HepG2 (cell line): ENCODE measurements around the gene SLC17A9. TPM values are rescaled to one million over a fixed set of nuclear protein-coding genes. Genes with fewer than 3 reads are reported as not detected.

Experiments used
- ATAC-seq: fragments of 200-7000 bp; cut with Tn5 transposase; 3 replicates; pipeline ENCODE4 v1.9.1; 2020; ENCODE audit warnings: mild to moderate bottlenecking, moderate library complexity
- BruUV-seq: library from RNA; stranded (reverse); fragments of 400-500 nt; replicated peaks from 2 replicates; lab custom pipeline; 2021; lab: Mats Ljungman, UMichigan
- CTCF ChIA-PET: fragments of 300-600 bp; formaldehyde crosslinking; extraction: SDS; loops from one replicate; lab custom pipeline; 2021; ENCODE audit warnings: low total read pairs, inconsistent platforms, low intra/inter-chr PET ratio; lab: Yijun Ruan, JAX
- POLR2A ChIA-PET: fragments of 350-600 bp; sonication (Branson Sonifier 250); formaldehyde crosslinking; loops from one replicate; lab custom pipeline; 2020; ENCODE audit warnings: antibody characterized with exemption, inconsistent platforms; lab: Yijun Ruan, JAX
- DNase-seq: peaks from one replicate; pipeline ENCODE4 v3.0.0-alpha.2; 2015; ENCODE audit warnings: low spot score
- FAIRE-seq: peaks from 3 replicates; lab custom pipeline; 2011; peaks lifted over from hg19 to GRCh38; lab: Jason Lieb, UNC
- H2AFZ ChIP-seq: one replicate; pipeline ENCODE4 v1.6.1; 2011; ENCODE audit warnings: low read length, inconsistent platforms
- H3K27ac ChIP-seq: fragments of 300-600 bp; 3 replicates; pipeline ENCODE4 v1.8.0; 2011; ENCODE audit warnings: mixed run types, mild to moderate bottlenecking, mixed read lengths, low read length, inconsistent platforms; ENCODE audit not compliant: insufficient read depth; ENCODE audit errors: extremely low read length
- H3K27me3 ChIP-seq, 2 experiments: fragments of 200-600 bp in 1 of 2; 2 replicates in 1 of 2; 3 replicates in 1 of 2; pipeline versions ENCODE4 v1.6.0 to v1.8.0; 2011; ENCODE audit warnings: low read length in 2 of 2, mild to moderate bottlenecking in 2 of 2, moderate library complexity in 2 of 2, inconsistent platforms in 1 of 2; ENCODE audit not compliant: insufficient read depth in 2 of 2, control insufficient read depth in 1 of 2
- H3K36me3 ChIP-seq, 2 experiments: fragments of 200-600 bp in 1 of 2; replicated peaks in 1 of 2; 2 replicates in 1 of 2; 3 replicates in 1 of 2; pipeline versions ENCODE4 v1.5.1 to v1.8.0; 2011; ENCODE audit warnings: low read length in 2 of 2, inconsistent platforms in 1 of 2; ENCODE audit not compliant: insufficient read depth in 2 of 2, control insufficient read depth in 1 of 2
- H3K4me1 ChIP-seq: 2 replicates; pipeline ENCODE4 v1.5.1; 2012; ENCODE audit warnings: low read length, inconsistent platforms; ENCODE audit not compliant: insufficient read depth
- H3K4me2 ChIP-seq: 2 replicates; pipeline ENCODE4 v1.6.0; 2011; ENCODE audit warnings: low read depth, low read length, inconsistent platforms
- H3K4me3 ChIP-seq, 3 experiments: fragments of 200-600 bp in 1 of 3; sonication (generic), shearing (Covaris generic) in 1 of 3; replicated peaks in 1 of 3; 2 replicates each; pipeline ENCODE4 v1.5.1; 2011 to 2016; ENCODE audit warnings: low read length in 3 of 3, inconsistent platforms in 2 of 3, low read depth in 2 of 3, mild to moderate bottlenecking in 2 of 3, control low read depth in 1 of 3, mixed read lengths in 1 of 3; ENCODE audit not compliant: insufficient read depth in 1 of 3
- H3K79me2 ChIP-seq: one replicate; pipeline ENCODE4 v1.6.1; 2011; ENCODE audit warnings: low read length, inconsistent platforms; ENCODE audit not compliant: insufficient read depth
- H3K9ac ChIP-seq: 2 replicates; pipeline ENCODE4 v1.6.0; 2011; ENCODE audit warnings: mild to moderate bottlenecking, low read depth, low read length, inconsistent platforms; ENCODE audit not compliant: insufficient read depth
- H3K9me3 ChIP-seq: 2 replicates; pipeline ENCODE4 v1.5.1; 2012; ENCODE audit warnings: mild to moderate bottlenecking, low read length
- H4K20me1 ChIP-seq: 2 replicates; pipeline ENCODE4 v1.6.0; 2011; ENCODE audit warnings: inconsistent platforms, mild to moderate bottlenecking, low read length, moderate library complexity; ENCODE audit not compliant: insufficient read depth
- FOXP1 ChIP-seq, 2 experiments: fragments of 450-650 bp in 1 of 2; IDR thresholded peaks; 2 replicates each; pipeline ENCODE4 v1.6.1; 2017 to 2018; ENCODE audit warnings: antibody characterized with exemption in 1 of 2
- NFE2L2 ChIP-seq: fragments of 150-350 bp; IDR thresholded peaks from 2 replicates; pipeline ENCODE4 v1.6.1; 2014; ENCODE audit warnings: low read length
- PRDM15 ChIP-seq: sonication (generic); formaldehyde crosslinking; IDR thresholded peaks from 2 replicates; pipeline ENCODE4 v1.4.0; 2020; ENCODE audit warnings: missing genetic modification reagents
- SP1 ChIP-seq, 2 experiments: fragments of 450-650 bp in 1 of 2; sonication (generic) in 1 of 2; formaldehyde crosslinking in 1 of 2; IDR thresholded peaks; 2 replicates each; pipeline versions ENCODE4 v1.4.0 to v1.6.1; 2016 to 2020; ENCODE audit warnings: missing genetic modification reagents in 1 of 2
- XBP1 ChIP-seq: sonication (generic); formaldehyde crosslinking; IDR thresholded peaks from 2 replicates; pipeline ENCODE4 v1.5.0; 2020; ENCODE audit warnings: missing genetic modification reagents
- ZFP82 ChIP-seq: sonication (generic); formaldehyde crosslinking; IDR thresholded peaks from 2 replicates; pipeline ENCODE4 v1.5.1; 2020; ENCODE audit warnings: mild to moderate bottlenecking, missing genetic modification reagents, borderline replicate concordance
- ZNF460 ChIP-seq: sonication (generic); formaldehyde crosslinking; IDR thresholded peaks from 2 replicates; pipeline ENCODE4 v1.5.1; 2020; ENCODE audit warnings: missing genetic modification reagents, mild to moderate bottlenecking, borderline replicate concordance
- ZNF605 ChIP-seq: sonication (generic); formaldehyde crosslinking; IDR thresholded peaks from 2 replicates; pipeline ENCODE4 v1.8.0; 2022; ENCODE audit warnings: mild to moderate bottlenecking, missing genetic modification reagents
- ZNF782 ChIP-seq: sonication (generic); formaldehyde crosslinking; IDR thresholded peaks from 2 replicates; pipeline ENCODE4 v1.4.0; 2020; ENCODE audit warnings: missing genetic modification reagents, mild to moderate bottlenecking, borderline replicate concordance
- ZSCAN22 ChIP-seq: sonication (generic); formaldehyde crosslinking; IDR thresholded peaks from 2 replicates; pipeline ENCODE4 v1.4.0; 2020; ENCODE audit warnings: mild to moderate bottlenecking, missing genetic modification reagents
- WGBS: methylation state at CpG from one replicate; pipeline ENCODE4 v1.1.6; 2017; ENCODE audit warnings: low lambda C conversion rate; 5-methylcytosine and 5-hydroxymethylcytosine counted together
- in situ Hi-C: cut with HindIII; loops from 2 replicates; pipeline ENCODE4 v1.10.0; 2017; ENCODE audit warnings: low pct_unique_long_range_greater_than_20kb; ENCODE audit not compliant: extremely low pct_ligation_motif_present
- intact Hi-C: fragments of 100-400 bp; cut with micrococcal nuclease; formaldehyde crosslinking; loops from one replicate; pipeline ENCODE4 v1.10.0; 2022; ENCODE audit not compliant: unreplicated experiment
- polyA plus RNA-seq, 8 experiments: library from polyadenylated mRNA; depleted of rRNA in 3 of 8; stranded (reverse) in 7 of 8; unstranded in 1 of 8; fragments of >200 nt; fragmentation: Illumina TruSeq in 4 of 8; extraction: Trizol in 4 of 8; gene quantifications; 2 replicates each; pipeline versions ENCODE4 v1.2.1 to v1.2.3, GENCODE V29; 2011 to 2016; ENCODE audit warnings: low read depth in 4 of 8, missing spikeins in 1 of 8, mixed read lengths in 1 of 8; ENCODE audit not compliant: insufficient read depth in 1 of 8
- total RNA-seq, 5 experiments: library from RNA; depleted of rRNA; stranded (reverse); fragments of >200 nt; fragmentation: Illumina TruSeq; extraction: Trizol; gene quantifications; 2 replicates each; pipeline ENCODE4 v1.2.3, GENCODE V29; 2016; ENCODE audit warnings: low read depth in 1 of 5
- TF ChIP-seq, protein P1 (sequence below): sonication (generic); formaldehyde crosslinking; IDR thresholded peaks from 2 replicates; pipeline ENCODE4 v1.8.0; 2023; ENCODE audit warnings: mild to moderate bottlenecking, missing genetic modification reagents
- TF ChIP-seq, protein P2 (sequence below): sonication (generic); formaldehyde crosslinking; IDR thresholded peaks from 2 replicates; pipeline ENCODE4 v1.4.0; 2020; ENCODE audit warnings: missing genetic modification reagents, borderline replicate concordance

The SLC17A9 gene
- total and polyA plus RNA-seq, 2 of the 13 experiments (the other 11 are each of a cell fraction or from before 2014, with no cell fraction given): 110 to 191 TPM

GRCh38 chr20:62967628-62968351 lies 15.3 kb downstream of the SLC17A9 start (continued):
- TF ChIP-seq ZNF460 (CRISPR knock-in tag): no peak
- no peak for TF ChIP-seq ZNF782 (CRISPR knock-in tag)
- no peak for TF ChIP-seq ZFP82 (CRISPR knock-in tag)
- no peak for TF ChIP-seq PRDM15 (CRISPR knock-in tag)
- no peak for TF ChIP-seq FOXP1 (IDR thresholded peaks at IDR 0.05)
- no peak for TF ChIP-seq FOXP1 (CRISPR knock-in tag; IDR thresholded peaks at IDR 0.05)

DNA sequence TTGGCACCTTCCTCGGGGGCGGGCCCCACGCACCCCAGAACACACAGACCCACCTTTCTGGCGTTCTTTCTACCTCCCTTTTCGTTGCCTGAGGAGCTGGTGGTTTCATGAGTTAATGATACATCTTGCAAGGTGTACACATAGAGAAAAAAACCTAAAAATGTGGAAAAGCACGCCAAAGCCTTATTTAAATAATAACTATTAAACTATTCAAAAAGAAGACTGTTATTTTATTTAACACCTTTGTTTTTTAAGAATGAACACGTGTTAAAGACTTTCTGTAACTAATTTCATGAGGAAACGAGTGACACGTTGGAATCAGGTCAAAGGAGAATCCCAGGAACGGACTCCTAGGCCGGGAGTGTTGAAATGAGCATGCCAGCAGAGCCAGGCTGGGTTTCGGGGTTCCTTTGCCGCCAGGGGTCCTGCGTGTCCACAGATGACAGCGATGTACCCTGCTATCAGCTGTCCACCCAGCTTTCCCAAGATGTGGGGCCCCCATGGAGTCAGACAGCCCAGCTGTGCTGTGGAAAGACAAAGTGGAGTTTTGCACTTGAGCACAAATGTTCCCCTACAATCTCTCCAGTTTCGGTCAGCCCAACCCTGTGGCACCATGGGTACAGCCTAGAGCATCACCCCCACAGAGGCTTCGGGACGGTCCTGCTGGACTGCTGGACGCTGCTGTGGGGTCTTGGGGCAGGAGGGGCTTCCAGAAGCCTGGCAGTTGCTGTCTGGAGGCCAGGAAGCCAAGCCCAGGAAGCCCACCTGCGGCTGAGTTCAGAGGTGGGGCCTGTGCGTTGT lies 16.1 kb downstream of the SLC17A9 start:
- Histone ChIP-seq H3K36me3 (peaks cover 31 to 32% of the 10 kb centered on the region in 2 experiments), H2AFZ (no peak overlapping the region), H3K79me2 (no peaks in the 10 kb centered on the region), H3K27me3 (peaks cover 9 to 26% of the 10 kb centered on the region in 2 experiments; a peak in 4 of 5 replicates), H3K27ac (peak overlapping the region; percentile 2), H3K9ac (no peak overlapping the region), H4K20me1 (peaks cover 47% of the 10 kb centered on the region; the same call in 1 of the 2 replicates), H3K4me1 (peaks cover 45% of the 10 kb centered on the region), H3K4me2 (no peak overlapping the region), H3K4me3 (no peak overlapping the region), H3K9me3 (no peaks in the 10 kb centered on the region)
- BruUV-seq: no TSS peak
- FAIRE-seq (peak; percentile 71), DNase-seq (no peak), ATAC-seq (no peak)
- in situ Hi-C loops (no loop called here), intact Hi-C loops (no loop called here)
- WGBS: 47% methylated on average over 21 of the region's 21 CpGs
- CTCF ChIA-PET: no interaction called here
- POLR2A ChIA-PET: interaction anchor here (1.0 to 2.8 kb wide), 2 partner anchors 20 to 31 kb away, joined by 3 to 20 read pairs; partner anchors contain the start of gene GID8
- TF ChIP-seq ZSCAN22: no peak
- TF ChIP-seq SP1 (IDR thresholded peaks at IDR 0.05): no peak
- TF ChIP-seq SP1 (CRISPR knock-in tag; IDR thresholded peaks at IDR 0.05): no peak
- TF ChIP-seq, protein P1, sequence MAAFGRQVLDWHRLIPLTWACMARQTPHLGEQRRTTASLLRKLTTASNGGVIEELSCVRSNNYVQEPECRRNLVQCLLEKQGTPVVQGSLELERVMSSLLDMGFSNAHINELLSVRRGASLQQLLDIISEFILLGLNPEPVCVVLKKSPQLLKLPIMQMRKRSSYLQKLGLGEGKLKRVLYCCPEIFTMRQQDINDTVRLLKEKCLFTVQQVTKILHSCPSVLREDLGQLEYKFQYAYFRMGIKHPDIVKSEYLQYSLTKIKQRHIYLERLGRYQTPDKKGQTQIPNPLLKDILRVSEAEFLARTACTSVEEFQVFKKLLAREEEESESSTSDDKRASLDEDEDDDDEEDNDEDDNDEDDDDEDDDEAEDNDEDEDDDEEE (CRISPR knock-in tag): no peak
- no peak for TF ChIP-seq NFE2L2
- TF ChIP-seq, protein P2, sequence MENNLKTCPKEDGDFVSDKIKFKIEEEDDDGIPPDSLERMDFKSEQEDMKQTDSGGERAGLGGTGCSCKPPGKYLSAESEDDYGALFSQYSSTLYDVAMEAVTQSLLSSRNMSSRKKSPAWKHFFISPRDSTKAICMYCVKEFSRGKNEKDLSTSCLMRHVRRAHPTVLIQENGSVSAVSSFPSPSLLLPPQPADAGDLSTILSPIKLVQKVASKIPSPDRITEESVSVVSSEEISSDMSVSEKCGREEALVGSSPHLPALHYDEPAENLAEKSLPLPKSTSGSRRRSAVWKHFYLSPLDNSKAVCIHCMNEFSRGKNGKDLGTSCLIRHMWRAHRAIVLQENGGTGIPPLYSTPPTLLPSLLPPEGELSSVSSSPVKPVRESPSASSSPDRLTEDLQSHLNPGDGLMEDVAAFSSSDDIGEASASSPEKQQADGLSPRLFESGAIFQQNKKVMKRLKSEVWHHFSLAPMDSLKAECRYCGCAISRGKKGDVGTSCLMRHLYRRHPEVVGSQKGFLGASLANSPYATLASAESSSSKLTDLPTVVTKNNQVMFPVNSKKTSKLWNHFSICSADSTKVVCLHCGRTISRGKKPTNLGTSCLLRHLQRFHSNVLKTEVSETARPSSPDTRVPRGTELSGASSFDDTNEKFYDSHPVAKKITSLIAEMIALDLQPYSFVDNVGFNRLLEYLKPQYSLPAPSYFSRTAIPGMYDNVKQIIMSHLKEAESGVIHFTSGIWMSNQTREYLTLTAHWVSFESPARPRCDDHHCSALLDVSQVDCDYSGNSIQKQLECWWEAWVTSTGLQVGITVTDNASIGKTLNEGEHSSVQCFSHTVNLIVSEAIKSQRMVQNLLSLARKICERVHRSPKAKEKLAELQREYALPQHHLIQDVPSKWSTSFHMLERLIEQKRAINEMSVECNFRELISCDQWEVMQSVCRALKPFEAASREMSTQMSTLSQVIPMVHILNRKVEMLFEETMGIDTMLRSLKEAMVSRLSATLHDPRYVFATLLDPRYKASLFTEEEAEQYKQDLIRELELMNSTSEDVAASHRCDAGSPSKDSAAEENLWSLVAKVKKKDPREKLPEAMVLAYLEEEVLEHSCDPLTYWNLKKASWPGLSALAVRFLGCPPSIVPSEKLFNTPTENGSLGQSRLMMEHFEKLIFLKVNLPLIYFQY: peak; percentile 68; the same call in 1 of the 2 replicates
- no peak for TF ChIP-seq ZNF605
- no peak for TF ChIP-seq XBP1 (CRISPR knock-in tag)
